Measurements from ENCODE around the gene PEX19.

DNA sequence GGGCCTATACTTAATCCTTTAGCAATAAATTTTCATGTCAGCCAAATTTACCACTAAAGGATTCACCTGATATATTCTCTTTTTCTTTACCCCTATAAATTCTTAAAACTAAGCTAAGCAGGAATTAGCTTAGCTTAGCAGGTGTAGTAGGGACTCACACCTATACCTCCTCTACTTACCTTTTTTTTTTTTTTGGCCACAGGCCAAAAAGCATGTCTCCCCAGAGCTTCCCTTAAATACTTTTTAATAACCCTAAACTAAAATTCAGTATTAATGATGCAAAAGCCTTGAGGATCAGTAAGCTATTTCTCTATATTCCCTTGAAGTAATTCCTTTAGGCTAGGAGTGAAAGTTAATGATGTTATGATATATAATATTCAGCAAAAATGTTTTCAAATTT lies 56.5 kb downstream of the PEX19 start:
- TF ChIP-seq CTCF (conservative IDR thresholded peaks at IDR 0.05; ENCODE audit: low read length): no peak
- TF ChIP-seq EZH2phosphoT487 (IDR thresholded peaks at IDR 0.05; ENCODE audit: borderline replicate concordance, low read depth, low read length): no peak

Measured in OCI-LY7 (cell line).